ENCODE results near the gene SLC12A2. TPM values are rescaled to one million over a fixed set of nuclear protein-coding genes. Genes with fewer than 3 reads are reported as not detected.

SLC12A2 gene
- total RNA-seq, 2 donors from 2014 or later = 159 to 189 TPM

- no peaks in the 10 kb centered on the region for H3K27me3 ChIP-seq
- H3K4me3 ChIP-seq = no peak overlapping the region
- intact Hi-C loops (cut with DNase I) = no loop called here
- no peak overlapping the region for H3K9ac ChIP-seq (ENCODE audit: low read depth in 2 of 2, low read length in 2 of 2)
- H3K36me3 ChIP-seq = no peaks in the 10 kb centered on the region
- H3K27ac ChIP-seq = no peak overlapping the region
- TF ChIP-seq CTCF (IDR thresholded peaks at IDR 0.05) = no peak
- no peaks in the 10 kb centered on the region for H3K4me1 ChIP-seq
- no peak for DNase-seq
- H3K9me3 ChIP-seq = no peaks in the 10 kb centered on the region
Measured at GRCh38 chr5:128052780-128053179, 30.8 kb upstream of the SLC12A2 start.

DNA sequence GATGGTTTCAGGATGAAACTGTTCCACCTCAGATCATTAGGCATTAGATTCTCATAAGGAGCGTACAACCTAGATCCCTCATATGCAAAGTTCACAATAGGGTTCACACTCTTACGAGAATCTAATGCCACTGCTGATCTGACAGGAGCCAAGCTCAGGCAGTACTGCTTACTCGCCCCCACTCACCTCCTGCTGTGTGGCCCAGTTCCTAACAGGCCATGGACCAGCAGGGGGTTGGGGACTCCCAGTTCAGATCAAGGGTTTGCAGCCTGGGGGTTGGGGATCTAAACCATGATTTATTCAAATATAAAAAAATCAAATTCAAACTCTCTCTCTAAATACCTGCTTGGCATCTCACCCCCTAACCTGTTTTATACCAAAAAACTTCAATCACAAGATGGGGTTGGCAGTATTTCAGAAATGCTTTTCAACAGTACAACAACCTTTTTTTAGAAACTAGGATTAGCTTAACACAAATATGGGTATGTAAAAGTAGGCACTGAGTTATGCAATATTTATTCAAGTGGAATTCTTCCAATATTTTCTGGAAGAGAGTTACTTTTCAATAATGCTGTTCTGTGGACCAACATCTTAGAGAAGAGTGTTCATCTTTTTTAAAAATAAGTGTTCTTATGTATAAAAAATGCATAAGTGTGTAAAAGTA, 30.1 kb upstream of the SLC12A2 start:
- no peaks in the 10 kb centered on the region for H3K36me3 ChIP-seq
- H3K4me1 ChIP-seq = no peaks in the 10 kb centered on the region
- no peak for TF ChIP-seq CTCF (IDR thresholded peaks at IDR 0.05)
- no peak overlapping the region for H3K27ac ChIP-seq
- no peak overlapping the region for H3K9ac ChIP-seq (ENCODE audit: low read depth in 2 of 2, low read length in 2 of 2)
- intact Hi-C loops (cut with DNase I) = no loop called here
- H3K4me3 ChIP-seq = no peak overlapping the region
- H3K27me3 ChIP-seq = no peaks in the 10 kb centered on the region
- no peak for DNase-seq
- no peaks in the 10 kb centered on the region for H3K9me3 ChIP-seq

- H3K36me3 ChIP-seq = no peaks in the 10 kb centered on the region
- intact Hi-C loops (cut with DNase I) = no loop called here
- no peaks in the 10 kb centered on the region for H3K9me3 ChIP-seq
- no peak for DNase-seq
- H3K4me1 ChIP-seq = no peaks in the 10 kb centered on the region
- H3K4me3 ChIP-seq = no peak overlapping the region
- H3K27me3 ChIP-seq = no peaks in the 10 kb centered on the region
- no peak for TF ChIP-seq CTCF (IDR thresholded peaks at IDR 0.05)
- no peak overlapping the region for H3K9ac ChIP-seq (ENCODE audit: low read depth in 2 of 2, low read length in 2 of 2)
- H3K27ac ChIP-seq = no peak overlapping the region
Measured at GRCh38 chr5:128060644-128061385, 22.8 kb upstream of the SLC12A2 start.

DNA sequence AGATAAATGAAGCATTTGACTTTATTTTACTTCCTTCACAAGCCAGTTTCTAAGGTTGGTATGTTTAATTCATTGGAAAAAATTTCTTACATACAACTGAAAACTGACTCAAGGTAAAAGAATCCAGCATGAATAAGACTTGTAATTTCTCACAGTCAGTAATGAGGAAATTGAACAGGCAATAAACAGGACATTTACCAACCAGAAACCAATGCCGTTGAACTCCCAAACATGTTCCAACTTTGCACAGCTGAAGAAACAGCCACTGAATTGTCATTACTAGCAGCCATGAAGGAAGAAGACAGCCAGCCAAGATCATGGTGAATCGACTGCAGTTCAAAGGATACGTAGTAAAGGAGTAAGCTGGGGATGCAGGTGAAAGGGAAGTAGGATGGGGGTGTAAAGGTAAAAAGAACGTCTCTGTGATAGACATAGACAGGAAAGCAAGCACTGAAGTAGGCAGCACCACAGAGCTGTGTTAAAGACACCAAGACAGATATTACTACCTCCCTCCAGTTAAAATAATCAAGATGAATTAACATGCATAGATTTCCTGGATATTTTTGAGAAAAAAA, 21.3 kb upstream of the SLC12A2 start:
- Histone ChIP-seq H3K4me1 (no peaks in the 10 kb centered on the region), H3K9me3 (no peaks in the 10 kb centered on the region), H3K9ac (ENCODE audit: low read depth in 2 of 2, low read length in 2 of 2) (no peak overlapping the region), H3K27me3 (no peaks in the 10 kb centered on the region), H3K36me3 (no peaks in the 10 kb centered on the region), H3K27ac (no peak overlapping the region), H3K4me3 (no peak overlapping the region)
- no peak for TF ChIP-seq CTCF (IDR thresholded peaks at IDR 0.05)
- peak; percentile 53 for DNase-seq
- intact Hi-C loops (cut with DNase I) = no loop called here

- Histone ChIP-seq H3K4me3 (no peak overlapping the region), H3K9me3 (no peaks in the 10 kb centered on the region), H3K27ac (no peak overlapping the region), H3K36me3 (no peaks in the 10 kb centered on the region), H3K4me1 (peaks cover 1% of the 10 kb centered on the region), H3K9ac (ENCODE audit: low read depth in 2 of 2, low read length in 2 of 2) (no peak overlapping the region), H3K27me3 (no peaks in the 10 kb centered on the region)
- no peak for DNase-seq
- no peak for TF ChIP-seq CTCF (IDR thresholded peaks at IDR 0.05)
- intact Hi-C loops (cut with DNase I) = no loop called here
Measured at GRCh38 chr5:128074171-128074570, 9.4 kb upstream of the SLC12A2 start.
